Motor neuron (in vitro differentiated cells): Measurements from ENCODE around the gene P4HA2. TPM values are rescaled to one million over a fixed set of nuclear protein-coding genes. Genes with fewer than 3 reads are reported as not detected.

ENCODE experiments used
- ATAC-seq, 8 experiments: fragments of 200-7000 bp; cut with Tn5 transposase; replicated peaks in 6 of 8; 2 replicates each; pipeline ENCODE4 v1.8.0; 2021; ENCODE audit warnings: mild to moderate bottlenecking in 8 of 8, moderate library complexity in 8 of 8
- H3K27ac ChIP-seq, 2 donors: fragments of 250-450 bp; sonication (Bioruptor Pico); 2 replicates each; pipeline ENCODE4 v1.9.0; 2021; ENCODE audit warnings: antibody characterized with exemption in 2 of 2, mild to moderate bottlenecking in 2 of 2, moderate library complexity in 1 of 2
- H3K4me1 ChIP-seq, 2 donors: fragments of 250-450 bp; sonication (Bioruptor Pico); replicated peaks in 1 of 2; 2 replicates each; pipeline ENCODE4 v1.6.1; 2021; ENCODE audit warnings: antibody characterized with exemption in 2 of 2, mild to moderate bottlenecking in 2 of 2, moderate library complexity in 1 of 2
- H3K4me3 ChIP-seq, 5 donors: fragments of 250-450 bp; sonication (Bioruptor Pico); 2 replicates each; pipeline ENCODE4 v1.9.0; 2021; ENCODE audit warnings: antibody characterized with exemption in 5 of 5, mild to moderate bottlenecking in 5 of 5, moderate library complexity in 4 of 5
- WGBS, 10 experiments: fragments of 450-650 bp; shearing (Covaris generic); methylation state at CpG; one replicate each; pipeline ENCODE4 v1.0.0; 2022; 5-methylcytosine and 5-hydroxymethylcytosine counted together
- in situ Hi-C, 9 experiments: fragments of 400-800 bp; cut with MboI; loops; one replicate each; pipeline ENCODE4 v1.15.0; 2021; ENCODE audit warnings: low sequenced_read_pairs in 9 of 9, low pct_unique_long_range_greater_than_20kb in 2 of 9; ENCODE audit not compliant: unreplicated experiment in 9 of 9
- total RNA-seq, 8 experiments: library from RNA; unstranded; fragments of 300-600 nt; gene quantifications; 2 replicates each; pipeline versions ENCODE4 v1.2.3 to v1.2.4, GENCODE V29; 2022

P4HA2 gene
- total RNA-seq, 8 experiments from 2014 or later: 4.6 to 85.2 (median 34.2) TPM

GRCh38 chr5:132221781-132222648 lies 5.6 kb downstream of the P4HA2 start:
- in situ Hi-C loops: no loop called here
- 13 to 92% (median 80%) methylated on average over 1 to 7 of the region's 7 CpGs; no CpG with 5 or more reads in 1 of the 10 experiments for WGBS, 10 experiments
- Histone ChIP-seq H3K4me3 (no peak overlapping the region), H3K4me1 (peaks cover 32% of the 10 kb centered on the region in 2 donors), H3K27ac (no peak overlapping the region)
- ATAC-seq: no peak

- 0 to 100% (median 53%) methylated on average over 1 to 2 of the region's 2 CpGs; no CpG with 5 or more reads in 4 of the 10 experiments for WGBS, 10 experiments
- in situ Hi-C loops: no loop called here
- Histone ChIP-seq H3K4me3 (no peak overlapping the region), H3K4me1 (peaks cover 17 to 20% of the 10 kb centered on the region in 2 donors), H3K27ac (no peak overlapping the region)
- ATAC-seq: no peak
These were observed 7.2 kb downstream of the P4HA2 start for GRCh38 chr5:132220491-132220890.

GRCh38 chr5:132219981-132220380 lies 7.7 kb downstream of the P4HA2 start:
- H3K4me3 ChIP-seq: no peak overlapping the region
- no peak for ATAC-seq
- in situ Hi-C loops: no loop called here
- peaks cover 12 to 15% of the 10 kb centered on the region in 2 donors for H3K4me1 ChIP-seq
- 100% methylated on average over 1 of the region's 1 CpG; no CpG with 5 or more reads in 8 of the 10 experiments for WGBS, 10 experiments
- no peak overlapping the region for H3K27ac ChIP-seq

- in situ Hi-C loops: no loop called here
- WGBS, 10 experiments: 20 to 100% (median 90%) methylated on average over 1 to 5 of the region's 6 CpGs; no CpG with 5 or more reads in 3 of the 10 experiments
- H3K4me1 ChIP-seq: peaks cover 7 to 10% of the 10 kb centered on the region in 2 donors
- no peak for ATAC-seq
- H3K27ac ChIP-seq: no peak overlapping the region
- H3K4me3 ChIP-seq: no peak overlapping the region
These were observed 8.2 kb downstream of the P4HA2 start for GRCh38 chr5:132219289-132219970.

- WGBS, 10 experiments: 40 to 100% (median 86%) methylated on average over 1 to 4 of the region's 4 CpGs; no CpG with 5 or more reads in 4 of the 10 experiments
- Histone ChIP-seq H3K27ac (no peak overlapping the region), H3K4me1 (no peaks in the 10 kb centered on the region), H3K4me3 (no peak overlapping the region)
- in situ Hi-C loops: no loop called here
- ATAC-seq: no peak
These were observed 9.3 kb downstream of the P4HA2 start for GRCh38 chr5:132218321-132218720.

- WGBS, 10 experiments: 0 to 90% (median 43%) methylated on average over 2 to 4 of the region's 5 CpGs; no CpG with 5 or more reads in 6 of the 10 experiments
- Histone ChIP-seq H3K4me3 (no peak overlapping the region), H3K27ac (no peak overlapping the region), H3K4me1 (no peaks in the 10 kb centered on the region)
- in situ Hi-C loops: no loop called here
- ATAC-seq: peak in 7 of 8 experiments; percentile 18 to 100 (median 65)
These were observed 12.3 kb downstream of the P4HA2 start for GRCh38 chr5:132215329-132215728.

GRCh38 chr5:132214491-132214890 lies 13.2 kb downstream of the P4HA2 start:
- no peak overlapping the region for H3K4me3 ChIP-seq
- WGBS, 10 experiments: 82 to 100% (median 94%) methylated on average over 1 to 4 of the region's 4 CpGs; no CpG with 5 or more reads in 4 of the 10 experiments
- H3K4me1 ChIP-seq: no peaks in the 10 kb centered on the region
- in situ Hi-C loops: no loop called here
- no peak for ATAC-seq
- no peak overlapping the region for H3K27ac ChIP-seq

GRCh38 chr5:132213666-132214065 lies 14.0 kb downstream of the P4HA2 start:
- in situ Hi-C loops: no loop called here
- H3K4me3 ChIP-seq: no peak overlapping the region
- no peak overlapping the region for H3K27ac ChIP-seq
- ATAC-seq: no peak
- 40 to 100% (median 90%) methylated on average over 1 to 5 of the region's 7 CpGs; no CpG with 5 or more reads in 4 of the 10 experiments for WGBS, 10 experiments
- H3K4me1 ChIP-seq: no peaks in the 10 kb centered on the region

- no peak overlapping the region for H3K27ac ChIP-seq
- no peaks in the 10 kb centered on the region for H3K4me1 ChIP-seq
- no peak for ATAC-seq
- no peak overlapping the region for H3K4me3 ChIP-seq
- in situ Hi-C loops: no loop called here
- 0 to 71% (median 43%) methylated on average over 1 of the region's 1 CpG; no CpG with 5 or more reads in 3 of the 10 experiments for WGBS, 10 experiments
These were observed 15.9 kb downstream of the P4HA2 start for GRCh38 chr5:132211787-132212186.

GRCh38 chr5:132210944-132211343 lies 16.7 kb downstream of the P4HA2 start:
- no peaks in the 10 kb centered on the region for H3K4me1 ChIP-seq
- 80 to 100% (median 100%) methylated on average over 1 of the region's 1 CpG; no CpG with 5 or more reads in 3 of the 10 experiments for WGBS, 10 experiments
- in situ Hi-C loops: no loop called here
- no peak overlapping the region for H3K27ac ChIP-seq
- no peak overlapping the region for H3K4me3 ChIP-seq
- ATAC-seq: no peak

GRCh38 chr5:132209901-132210545 lies 17.6 kb downstream of the P4HA2 start:
- in situ Hi-C loops: no loop called here
- H3K4me3 ChIP-seq: no peak overlapping the region
- no peak overlapping the region for H3K27ac ChIP-seq
- H3K4me1 ChIP-seq: no peaks in the 10 kb centered on the region
- ATAC-seq: no peak
- 68 to 100% (median 96%) methylated on average over 2 to 6 of the region's 11 CpGs; no CpG with 5 or more reads in 4 of the 10 experiments for WGBS, 10 experiments

- no peak for ATAC-seq
- H3K27ac ChIP-seq: no peak overlapping the region
These were observed 18.5 kb downstream of the P4HA2 start for GRCh38 chr5:132209131-132209530.

GRCh38 chr5:132207778-132208177 lies 19.9 kb downstream of the P4HA2 start:
- no peak overlapping the region for H3K27ac ChIP-seq
- WGBS, 10 experiments: 20 to 100% (median 71%) methylated on average over 1 to 4 of the region's 5 CpGs; no CpG with 5 or more reads in 6 of the 10 experiments

More at GRCh38 chr5:132209131-132209530, 18.5 kb downstream of the P4HA2 start:
- Histone ChIP-seq H3K4me3 (no peak overlapping the region), H3K4me1 (no peaks in the 10 kb centered on the region)
- WGBS, 10 experiments: 56 to 100% (median 93%) methylated on average over 2 to 8 of the region's 9 CpGs; no CpG with 5 or more reads in 3 of the 10 experiments
- in situ Hi-C loops: no loop called here

More at GRCh38 chr5:132207778-132208177, 19.9 kb downstream of the P4HA2 start:
- in situ Hi-C loops: no loop called here
- ATAC-seq: no peak
- Histone ChIP-seq H3K4me1 (no peaks in the 10 kb centered on the region), H3K4me3 (no peak overlapping the region)
